Caco-2 (cell line): ENCODE results near the gene TRAPPC2L. TPM values are rescaled to one million over a fixed set of nuclear protein-coding genes. Genes with fewer than 3 reads are reported as not detected.

ENCODE experiments used
- BruUV-seq: library from RNA; stranded (reverse); fragments of 400-500 nt; replicated peaks from 2 replicates; lab custom pipeline; 2021; lab: Mats Ljungman, UMichigan
- CTCF ChIA-PET: fragments of 300-600 bp; sonication (Branson Sonifier 250); formaldehyde crosslinking; loops from one replicate; lab custom pipeline; 2022; ENCODE audit warnings: antibody characterized with exemption; lab: Charles Lee
- POLR2A ChIA-PET: fragments of 300-600 bp; sonication (Branson Sonifier 250); formaldehyde crosslinking; loops from one replicate; lab custom pipeline; 2022; ENCODE audit warnings: antibody characterized with exemption; lab: Charles Lee
- DNase-seq, 2 experiments: peaks; one replicate each; pipeline versions ENCODE4 v3.0.0 to v3.0.0-alpha.2; 2020 to 2022
- H3K27me3 ChIP-seq: replicated peaks from 2 replicates; pipeline ENCODE4 v1.6.0; 2011; ENCODE audit warnings: low read length; ENCODE audit not compliant: control insufficient read depth, insufficient read depth
- H3K36me3 ChIP-seq: 2 replicates; pipeline ENCODE4 v1.5.1; 2011; ENCODE audit warnings: low read length; ENCODE audit not compliant: control insufficient read depth, insufficient read depth
- H3K4me1 ChIP-seq: fragments of 250-450 bp; sonication (Bioruptor Pico); 2 replicates; pipeline ENCODE4 v1.5.1; 2020; ENCODE audit warnings: mild to moderate bottlenecking
- H3K4me3 ChIP-seq: 2 replicates; pipeline ENCODE4 v1.5.1; 2011; ENCODE audit warnings: low read depth, mild to moderate bottlenecking, control low read depth, low read length
- H3K9me3 ChIP-seq: fragments of 250-450 bp; sonication (Bioruptor Pico); 2 replicates; pipeline ENCODE4 v1.5.1; 2020; ENCODE audit warnings: mild to moderate bottlenecking, moderate library complexity
- H3K27ac Mint-ChIP-seq: one replicate; pipeline ENCODE4 v1.8.0; 2022; ENCODE audit warnings: mixed read lengths; ENCODE audit not compliant: unreplicated experiment
- H3K27me3 Mint-ChIP-seq: one replicate; pipeline ENCODE4 v1.8.0; 2022; ENCODE audit warnings: mixed read lengths; ENCODE audit not compliant: insufficient read depth, unreplicated experiment
- H3K36me3 Mint-ChIP-seq: one replicate; pipeline ENCODE4 v1.8.0; 2022; ENCODE audit warnings: mild to moderate bottlenecking, mixed read lengths; ENCODE audit not compliant: insufficient read depth, unreplicated experiment
- H3K4me1 Mint-ChIP-seq: one replicate; pipeline ENCODE4 v1.8.0; 2022; ENCODE audit warnings: low read depth, mixed read lengths; ENCODE audit not compliant: unreplicated experiment
- H3K4me3 Mint-ChIP-seq: one replicate; pipeline ENCODE4 v1.8.0; 2022; ENCODE audit warnings: mild to moderate bottlenecking, moderate library complexity, mixed read lengths; ENCODE audit not compliant: unreplicated experiment
- H3K9me3 Mint-ChIP-seq: one replicate; pipeline ENCODE4 v1.8.0; 2022; ENCODE audit warnings: mixed read lengths; ENCODE audit not compliant: unreplicated experiment
- intact Hi-C: fragments of 100-400 bp; cut with micrococcal nuclease; formaldehyde crosslinking; loops from one replicate; pipeline ENCODE4 v1.10.0; 2022; ENCODE audit not compliant: unreplicated experiment
- total RNA-seq: library from RNA; stranded (reverse); gene quantifications from 2 replicates; pipeline ENCODE4 v1.2.3, GENCODE V29; 2022
- TF ChIP-seq, protein P1 (sequence below), 2 experiments: fragments of 200-600 bp in 1 of 2; IDR thresholded peaks; 1 replicate in 1 of 2; 2 replicates in 1 of 2; pipeline versions ENCODE4 v1.5.1 to v1.8.0; 2011 to 2022; ENCODE audit warnings: antibody characterized with exemption in 1 of 2, control low read depth in 1 of 2, inconsistent platforms in 1 of 2, low read depth in 1 of 2, low read length in 1 of 2, mild to moderate bottlenecking in 1 of 2, moderate library complexity in 1 of 2; ENCODE audit not compliant: insufficient read depth in 1 of 2, severe bottlenecking in 1 of 2, unreplicated experiment in 1 of 2

The TRAPPC2L gene
- total RNA-seq, 1 experiment from 2014 or later: 179 TPM

GRCh38 chr16:88909431-88910210 lies 52.7 kb downstream of the TRAPPC2L start:
- H3K27me3 ChIP-seq: no peaks in the 10 kb centered on the region
- no peaks in the 10 kb centered on the region for H3K36me3 ChIP-seq
- no peaks in the 10 kb centered on the region for H3K4me1 ChIP-seq
- H3K27me3 Mint-ChIP-seq: no peaks in the 10 kb centered on the region
- CTCF ChIA-PET: no interaction called here
- no peak overlapping the region for H3K4me3 Mint-ChIP-seq
- no peak for DNase-seq
- no peak overlapping the region for H3K27ac Mint-ChIP-seq
- peaks cover 7% of the 10 kb centered on the region; the same call in 1 of the 2 replicates for H3K9me3 ChIP-seq
- POLR2A ChIA-PET: no interaction called here
- intact Hi-C loops: no loop called here
- TF ChIP-seq, protein P1, sequence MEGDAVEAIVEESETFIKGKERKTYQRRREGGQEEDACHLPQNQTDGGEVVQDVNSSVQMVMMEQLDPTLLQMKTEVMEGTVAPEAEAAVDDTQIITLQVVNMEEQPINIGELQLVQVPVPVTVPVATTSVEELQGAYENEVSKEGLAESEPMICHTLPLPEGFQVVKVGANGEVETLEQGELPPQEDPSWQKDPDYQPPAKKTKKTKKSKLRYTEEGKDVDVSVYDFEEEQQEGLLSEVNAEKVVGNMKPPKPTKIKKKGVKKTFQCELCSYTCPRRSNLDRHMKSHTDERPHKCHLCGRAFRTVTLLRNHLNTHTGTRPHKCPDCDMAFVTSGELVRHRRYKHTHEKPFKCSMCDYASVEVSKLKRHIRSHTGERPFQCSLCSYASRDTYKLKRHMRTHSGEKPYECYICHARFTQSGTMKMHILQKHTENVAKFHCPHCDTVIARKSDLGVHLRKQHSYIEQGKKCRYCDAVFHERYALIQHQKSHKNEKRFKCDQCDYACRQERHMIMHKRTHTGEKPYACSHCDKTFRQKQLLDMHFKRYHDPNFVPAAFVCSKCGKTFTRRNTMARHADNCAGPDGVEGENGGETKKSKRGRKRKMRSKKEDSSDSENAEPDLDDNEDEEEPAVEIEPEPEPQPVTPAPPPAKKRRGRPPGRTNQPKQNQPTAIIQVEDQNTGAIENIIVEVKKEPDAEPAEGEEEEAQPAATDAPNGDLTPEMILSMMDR (IDR thresholded peaks at IDR 0.05; ENCODE audit: insufficient read depth in 1 of 2, low read depth in 1 of 2, low read length in 1 of 2, severe bottlenecking in 1 of 2, unreplicated experiment in 1 of 2): no peak
- H3K4me3 ChIP-seq: no peak overlapping the region
- H3K36me3 Mint-ChIP-seq: peaks cover 6% of the 10 kb centered on the region
- no peaks in the 10 kb centered on the region for H3K9me3 Mint-ChIP-seq
- no peaks in the 10 kb centered on the region for H3K4me1 Mint-ChIP-seq
- no TSS peak for BruUV-seq

DNA sequence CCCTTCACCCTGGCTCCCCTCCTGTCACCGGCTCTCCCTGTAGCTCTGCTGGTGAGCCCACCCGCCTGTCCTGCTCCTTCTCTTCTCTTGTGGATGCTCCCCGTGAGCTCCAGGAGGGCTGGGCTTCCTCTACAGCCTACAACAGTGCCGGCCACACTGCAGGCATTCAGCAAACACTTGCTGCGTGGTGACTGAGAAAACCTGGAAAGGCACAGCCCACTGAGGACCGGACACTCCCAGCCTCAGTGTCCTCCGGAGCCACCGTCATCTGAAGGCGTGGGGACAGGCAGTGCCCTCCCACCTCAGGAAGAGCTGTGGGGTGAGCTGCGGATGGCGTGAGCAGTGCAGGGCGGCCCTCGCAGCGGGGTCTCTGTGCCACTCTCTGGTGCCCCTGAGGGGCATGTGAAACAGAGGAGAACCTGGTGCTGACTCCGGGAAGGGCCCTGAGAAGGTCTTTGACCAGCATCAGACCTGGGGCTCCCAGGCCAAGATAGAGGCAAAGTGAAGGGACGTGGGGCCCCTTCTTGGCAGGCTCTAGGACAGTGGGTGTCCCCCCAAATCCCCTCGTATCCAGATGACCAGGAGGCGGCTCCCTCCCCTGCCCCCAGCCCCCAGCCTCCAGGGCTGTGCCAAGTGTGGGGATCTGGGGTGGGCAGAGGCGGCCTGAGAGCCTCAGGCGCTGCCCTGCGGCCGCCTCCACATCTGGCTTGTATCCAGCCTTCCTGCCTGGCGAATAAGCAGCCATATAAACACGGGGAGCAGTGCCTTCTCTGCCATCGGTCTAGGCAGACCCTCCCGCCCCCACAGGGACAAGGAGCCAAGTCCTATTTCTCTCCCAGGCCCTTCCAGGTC lies 53.6 kb downstream of the TRAPPC2L start:
- no peaks in the 10 kb centered on the region for H3K27me3 Mint-ChIP-seq
- no peaks in the 10 kb centered on the region for H3K27me3 ChIP-seq
- no peak overlapping the region for H3K4me3 Mint-ChIP-seq
- TF ChIP-seq, protein P1 (IDR thresholded peaks at IDR 0.05; ENCODE audit: insufficient read depth in 1 of 2, low read depth in 1 of 2, low read length in 1 of 2, severe bottlenecking in 1 of 2, unreplicated experiment in 1 of 2): no peak
- intact Hi-C loops: no loop called here
- ChIA-PET POLR2A (no interaction called here), CTCF (no interaction called here)
- no peaks in the 10 kb centered on the region for H3K36me3 ChIP-seq
- H3K9me3 Mint-ChIP-seq: no peaks in the 10 kb centered on the region
- no peak overlapping the region for H3K4me3 ChIP-seq
- no peak for DNase-seq
- peaks cover 7% of the 10 kb centered on the region; the same call in 1 of the 2 replicates for H3K9me3 ChIP-seq
- H3K27ac Mint-ChIP-seq: no peak overlapping the region
- H3K4me1 ChIP-seq: no peaks in the 10 kb centered on the region
- H3K4me1 Mint-ChIP-seq: no peaks in the 10 kb centered on the region
- no TSS peak for BruUV-seq
- peaks cover 6% of the 10 kb centered on the region for H3K36me3 Mint-ChIP-seq

DNA sequence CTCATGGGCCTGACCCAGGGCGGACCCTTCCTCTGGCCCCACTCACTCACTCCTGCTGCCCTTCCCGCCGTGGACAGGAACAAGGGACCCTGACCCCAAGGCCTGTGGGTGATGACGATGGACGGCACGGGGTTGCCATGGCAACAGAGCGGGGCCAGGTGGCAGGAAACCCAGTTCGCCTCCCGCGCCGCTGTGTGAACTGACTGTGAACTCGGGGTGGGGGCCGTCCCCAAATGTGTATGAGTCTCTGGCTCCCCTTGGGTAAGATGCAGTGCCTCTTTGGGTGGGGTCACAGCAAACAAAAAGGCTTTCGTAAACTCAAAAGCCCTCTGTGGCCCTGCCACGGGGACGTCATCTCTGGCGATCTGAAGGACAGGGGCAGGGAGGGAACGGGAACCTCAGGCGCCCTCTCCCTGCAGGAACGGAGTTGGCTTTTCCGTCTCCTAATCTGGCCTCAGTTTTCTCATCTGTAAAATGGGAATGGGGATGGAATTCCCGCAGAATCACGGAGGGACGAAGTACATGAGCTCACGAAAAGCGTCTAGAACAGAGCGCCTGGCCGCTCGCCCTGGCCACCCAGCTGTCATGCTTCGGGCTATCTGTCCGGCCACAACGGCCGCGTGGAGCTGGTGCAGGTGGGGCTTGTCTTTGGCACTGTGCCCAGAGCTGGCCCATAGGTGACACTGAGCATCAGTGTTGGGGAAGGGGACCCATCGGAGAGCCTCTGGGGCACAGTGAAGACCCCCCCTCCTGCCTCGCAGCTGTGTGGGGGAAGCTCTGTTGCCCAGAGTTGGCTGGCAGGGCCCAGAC lies 54.4 kb downstream of the TRAPPC2L start:
- Histone ChIP-seq H3K4me1 (no peaks in the 10 kb centered on the region), H3K4me3 (no peak overlapping the region), H3K27me3 (no peaks in the 10 kb centered on the region), H3K36me3 (no peaks in the 10 kb centered on the region), H3K9me3 (peaks cover 7% of the 10 kb centered on the region; the same call in 1 of the 2 replicates)
- TF ChIP-seq, protein P1 (IDR thresholded peaks at IDR 0.05; ENCODE audit: insufficient read depth in 1 of 2, low read depth in 1 of 2, low read length in 1 of 2, severe bottlenecking in 1 of 2, unreplicated experiment in 1 of 2): no peak
- POLR2A ChIA-PET: no interaction called here
- no TSS peak for BruUV-seq
- DNase-seq: no peak
- intact Hi-C loops: no loop called here
- H3K27ac Mint-ChIP-seq: no peak overlapping the region
- CTCF ChIA-PET: no interaction called here
- H3K9me3 Mint-ChIP-seq: no peaks in the 10 kb centered on the region
- H3K27me3 Mint-ChIP-seq: no peaks in the 10 kb centered on the region
- H3K4me3 Mint-ChIP-seq: no peak overlapping the region
- no peaks in the 10 kb centered on the region for H3K4me1 Mint-ChIP-seq
- H3K36me3 Mint-ChIP-seq: peaks cover 6% of the 10 kb centered on the region
